Measurements from ENCODE around the gene SULT2B1.

The SULT2B1 gene

DNA sequence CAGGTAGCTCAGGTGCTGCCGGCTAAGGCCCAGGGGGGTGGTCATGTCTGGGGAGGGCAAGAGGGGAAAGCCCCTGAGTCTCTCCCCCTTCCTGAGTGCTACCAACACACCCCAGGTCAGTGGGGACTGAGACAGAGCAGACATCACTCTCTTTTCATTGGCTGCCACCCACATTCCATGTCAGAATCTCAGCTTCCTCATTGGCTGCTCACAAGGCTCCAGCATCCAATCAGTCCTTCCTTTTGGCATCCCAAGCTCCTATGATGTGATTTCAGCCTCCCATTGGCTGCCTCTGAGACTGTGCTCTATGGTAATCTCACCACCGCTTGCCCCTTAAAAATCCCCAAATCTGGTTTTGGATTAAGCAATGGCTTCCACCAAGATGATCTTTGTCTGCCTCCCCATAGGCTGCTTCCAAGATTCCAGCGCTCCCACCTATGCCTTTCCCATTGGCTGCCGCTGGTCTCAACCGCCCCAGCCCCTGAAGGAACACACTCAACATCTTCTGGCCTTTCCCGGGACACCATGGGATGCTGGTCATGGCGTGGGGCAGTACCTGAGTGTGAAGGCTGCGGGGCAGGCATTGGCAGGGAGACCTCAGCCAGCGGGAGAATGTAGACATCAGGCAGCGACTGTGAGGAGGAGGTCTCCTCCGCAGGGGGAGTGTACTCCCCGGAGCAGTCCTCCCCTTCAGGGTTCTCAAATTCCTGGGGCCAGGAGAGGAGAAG is 42.3 kb upstream of the SULT2B1 start:
- TF ChIP-seq, protein P1, sequence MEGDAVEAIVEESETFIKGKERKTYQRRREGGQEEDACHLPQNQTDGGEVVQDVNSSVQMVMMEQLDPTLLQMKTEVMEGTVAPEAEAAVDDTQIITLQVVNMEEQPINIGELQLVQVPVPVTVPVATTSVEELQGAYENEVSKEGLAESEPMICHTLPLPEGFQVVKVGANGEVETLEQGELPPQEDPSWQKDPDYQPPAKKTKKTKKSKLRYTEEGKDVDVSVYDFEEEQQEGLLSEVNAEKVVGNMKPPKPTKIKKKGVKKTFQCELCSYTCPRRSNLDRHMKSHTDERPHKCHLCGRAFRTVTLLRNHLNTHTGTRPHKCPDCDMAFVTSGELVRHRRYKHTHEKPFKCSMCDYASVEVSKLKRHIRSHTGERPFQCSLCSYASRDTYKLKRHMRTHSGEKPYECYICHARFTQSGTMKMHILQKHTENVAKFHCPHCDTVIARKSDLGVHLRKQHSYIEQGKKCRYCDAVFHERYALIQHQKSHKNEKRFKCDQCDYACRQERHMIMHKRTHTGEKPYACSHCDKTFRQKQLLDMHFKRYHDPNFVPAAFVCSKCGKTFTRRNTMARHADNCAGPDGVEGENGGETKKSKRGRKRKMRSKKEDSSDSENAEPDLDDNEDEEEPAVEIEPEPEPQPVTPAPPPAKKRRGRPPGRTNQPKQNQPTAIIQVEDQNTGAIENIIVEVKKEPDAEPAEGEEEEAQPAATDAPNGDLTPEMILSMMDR (IDR thresholded peaks at IDR 0.05; ENCODE audit: insufficient read depth, low read length, missing control alignments), result no peak
- ChIA-PET POLR2A (no interaction called here), CTCF (interaction anchor here (1.2 to 8.0 kb wide), 4 partner anchors 20 to 92 kb away, joined by 4 to 405 read pairs (median 16); no protein-coding TSS in a partner anchor)
- no peak overlapping the region for H3K4me3 ChIP-seq (ENCODE audit: low read depth, low read length)
- no peak for DNase-seq (ENCODE audit: low read depth, low spot score)

DNA sequence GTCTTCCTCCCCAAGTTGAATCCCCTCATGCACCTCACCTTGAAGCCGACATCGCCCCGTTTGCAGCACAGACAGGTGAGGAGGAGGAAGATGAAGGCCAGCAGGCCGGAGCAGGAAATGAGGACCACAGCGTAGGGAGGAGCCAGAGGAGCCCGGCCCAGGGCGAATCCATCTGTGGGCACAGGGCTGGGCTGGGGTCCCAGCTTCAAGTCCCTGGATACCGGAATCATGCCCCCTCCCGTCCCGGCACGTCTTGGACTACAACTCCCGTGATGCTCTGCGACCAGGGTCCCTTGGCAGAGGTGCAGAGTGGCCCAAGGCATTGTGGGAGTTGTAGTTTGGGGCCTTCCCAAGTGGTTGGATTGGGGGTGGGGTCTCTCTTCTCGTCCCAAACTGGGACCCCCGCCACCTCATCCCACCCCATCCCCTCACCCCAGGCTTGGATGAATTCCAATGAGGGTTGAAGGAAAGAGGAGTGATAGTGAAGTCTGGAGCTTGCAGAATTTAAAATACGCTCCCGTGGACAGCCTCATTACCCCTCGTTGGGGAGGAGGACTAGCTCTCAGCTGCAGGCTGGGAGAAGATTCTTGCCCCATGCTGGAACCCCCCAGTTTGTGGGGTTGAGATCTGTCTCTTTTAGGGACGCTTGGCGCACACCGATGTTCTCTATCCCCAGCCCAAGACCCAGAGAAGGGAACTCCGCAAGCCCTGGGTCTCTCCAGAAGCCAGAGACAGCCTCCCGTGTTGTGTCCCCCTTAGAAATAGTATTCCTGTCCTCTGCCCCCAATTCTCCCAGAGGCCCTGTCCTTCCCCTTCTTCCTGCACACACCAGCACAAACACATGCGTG is 41.3 kb upstream of the SULT2B1 start:
- ChIA-PET CTCF (interaction anchor here (8.0 kb wide), 1 partner anchor 75 kb away, joined by 405 read pairs; no protein-coding TSS in a partner anchor), POLR2A (no interaction called here)
- DNase-seq (ENCODE audit: low read depth, low spot score), result no peak
- peak overlapping the region; percentile 50 for H3K4me3 ChIP-seq (ENCODE audit: low read depth, low read length)
- TF ChIP-seq, protein P1 (IDR thresholded peaks at IDR 0.05; ENCODE audit: insufficient read depth, low read length, missing control alignments), result no peak

DNA sequence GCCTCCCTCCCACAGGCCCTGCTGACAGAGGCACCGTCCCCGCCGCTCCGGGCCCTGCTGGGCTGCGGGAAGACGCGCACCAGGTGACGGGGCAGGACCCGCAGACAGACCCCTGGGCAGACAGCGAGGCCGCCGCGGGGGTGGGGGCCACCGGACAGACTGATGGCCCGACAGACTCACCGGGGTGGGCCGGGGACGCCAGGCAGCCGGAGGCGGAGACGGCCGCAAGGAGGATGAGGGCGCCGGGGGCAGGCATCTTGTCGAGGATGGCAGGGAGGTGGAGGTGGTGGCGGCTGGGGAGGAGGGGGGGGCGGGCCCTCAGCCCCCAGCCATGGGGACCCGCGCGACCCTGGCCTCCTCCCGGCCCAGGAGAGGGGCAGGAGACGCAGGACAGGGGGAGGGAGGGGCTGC is 40.6 kb upstream of the SULT2B1 start:
- ChIA-PET CTCF (interaction anchor here (8.0 kb wide), 1 partner anchor 74 kb away, joined by 405 read pairs; no protein-coding TSS in a partner anchor), POLR2A (no interaction called here)
- H3K4me3 ChIP-seq (ENCODE audit: low read depth, low read length), result peak overlapping the region; percentile 50
- DNase-seq (ENCODE audit: low read depth, low spot score), result no peak
- TF ChIP-seq, protein P1 (IDR thresholded peaks at IDR 0.05; ENCODE audit: insufficient read depth, low read length, missing control alignments), result no peak

DNA sequence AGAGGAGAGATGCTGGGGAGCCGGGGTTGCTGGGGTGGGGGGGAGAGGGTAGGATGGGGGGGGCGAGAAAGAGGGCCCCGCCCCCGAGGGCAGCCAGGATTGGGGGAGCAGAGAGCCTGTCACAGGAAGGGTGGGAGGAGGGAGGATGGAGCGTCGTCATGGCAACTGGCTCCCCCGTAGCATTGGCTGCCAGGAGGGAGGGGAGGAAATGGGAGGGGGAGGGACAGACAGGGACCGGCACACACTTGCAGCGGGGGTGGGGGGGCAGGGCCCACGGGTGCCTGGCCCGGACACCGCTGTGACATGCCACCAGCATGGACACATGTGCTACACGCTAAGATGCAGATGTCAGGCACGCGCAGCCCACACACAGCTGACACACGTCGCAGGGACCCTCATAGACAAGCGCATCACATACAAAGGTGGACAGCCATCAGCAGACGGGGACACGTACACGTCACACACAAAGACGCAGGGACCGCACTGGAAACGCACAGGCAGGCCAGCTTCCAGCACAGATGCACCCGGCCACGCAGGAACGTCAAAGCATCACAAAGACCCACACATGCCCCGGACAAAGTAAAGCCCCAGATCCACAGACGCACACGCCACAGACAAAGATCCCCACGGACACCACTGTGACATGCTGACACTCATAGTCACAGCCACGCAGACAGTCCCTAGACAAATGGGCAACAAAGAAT is 40.0 kb upstream of the SULT2B1 start, which contains the start of gene LMTK3:
TSS of gene LMTK3 (minus strand) at position 36 of the 704 bp plus-strand sequence. CDS start 259 bp downstream, outside the sequence.
- no peak for DNase-seq (ENCODE audit: low read depth, low spot score)
- ChIA-PET CTCF (interaction anchor here (1.0 kb wide), 1 partner anchor 72 kb away, joined by 3 read pairs; no protein-coding TSS in a partner anchor), POLR2A (no interaction called here)
- TF ChIP-seq, protein P1 (IDR thresholded peaks at IDR 0.05; ENCODE audit: insufficient read depth, low read length, missing control alignments), result no peak
- peak within 1 kb of the TSS; percentile 50 for H3K4me3 ChIP-seq (ENCODE audit: low read depth, low read length)

DNA sequence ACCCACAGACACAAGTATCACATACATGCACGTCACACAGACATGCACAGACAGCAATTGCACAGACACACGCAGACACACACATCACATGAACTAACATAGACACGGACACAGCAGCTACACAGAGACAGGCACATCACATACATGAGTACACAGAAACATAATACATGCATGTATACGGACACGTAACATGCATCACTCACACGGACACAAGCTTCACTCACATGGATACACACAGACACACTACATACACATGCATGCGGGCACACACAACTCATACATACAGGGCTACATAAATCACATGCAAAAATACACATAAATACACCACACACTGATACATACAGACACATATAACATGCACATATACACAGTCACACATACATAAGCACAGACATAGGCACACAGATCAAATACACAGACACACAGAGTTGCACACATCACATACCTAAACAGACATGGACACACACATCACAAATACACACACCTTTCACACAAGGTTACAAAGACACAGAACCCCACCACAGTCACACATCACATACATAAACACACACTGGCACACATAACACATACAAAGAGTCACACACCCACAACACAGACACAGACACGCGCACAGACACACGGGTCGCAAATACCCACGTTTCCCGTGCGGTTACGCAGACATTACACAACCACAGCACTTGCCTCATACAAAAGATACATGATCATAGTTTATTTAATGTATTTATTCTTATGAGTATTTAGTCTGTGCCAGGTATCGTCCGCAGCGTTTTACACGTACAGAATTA is 39.3 kb upstream of the SULT2B1 start:
- TF ChIP-seq, protein P1 (IDR thresholded peaks at IDR 0.05; ENCODE audit: insufficient read depth, low read length, missing control alignments), result no peak
- CTCF ChIA-PET, result interaction anchor here (1.0 to 1.9 kb wide), 2 partner anchors 71 to 76 kb away, joined by 3 to 5 read pairs; no protein-coding TSS in a partner anchor
- no peak for DNase-seq (ENCODE audit: low read depth, low spot score)
- H3K4me3 ChIP-seq (ENCODE audit: low read depth, low read length), result no peak overlapping the region
- POLR2A ChIA-PET, result no interaction called here

Measured in AG04449 (cell line).